Left renal cortex interstitium (tissue), 4 donors: Measurements from ENCODE around the gene THNSL1. TPM values are rescaled to one million over a fixed set of nuclear protein-coding genes. Genes with fewer than 3 reads are reported as not detected.
"Not testable (repeated sequence)": the region's sequence is repeated elsewhere in the genome, so short reads cannot be mapped to it uniquely, and the experiment has no call there.

ENCODE experiments used
- DNase-seq, 4 donors: peaks; one replicate each; pipeline ENCODE4 v3.0.0-alpha.2; 2013; ENCODE audit warnings: low read depth in 4 of 4, low spot score in 2 of 4, missing footprints in 1 of 4
- polyA plus RNA-seq, 4 donors: library from polyadenylated mRNA; unstranded; fragments of 120-200 nt; gene quantifications; one replicate each; pipeline ENCODE4 v1.2.1, GENCODE V29; 2013; ENCODE audit not compliant: insufficient read length in 4 of 4

THNSL1 gene
- polyA plus RNA-seq, 4 donors: 13.8 to 16.8 (median 15.4) TPM

DNA sequence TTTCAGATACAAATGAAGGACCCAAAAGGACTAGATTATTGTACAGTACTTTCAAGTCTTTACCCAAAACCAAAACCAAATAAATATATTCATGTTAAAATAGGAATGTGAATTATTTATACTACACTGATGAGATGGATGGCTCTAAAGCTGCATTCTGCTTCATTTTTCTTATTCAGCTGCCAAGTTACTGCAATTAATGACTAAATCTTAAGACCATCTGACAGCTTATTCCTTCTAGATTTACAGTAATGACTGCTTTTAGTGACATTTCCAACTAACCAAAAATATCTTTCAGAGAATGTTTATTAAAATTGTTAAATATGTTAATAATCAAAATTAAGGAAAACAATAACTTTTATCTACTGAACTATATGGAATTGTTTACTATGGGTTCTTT, 21.3 kb upstream of the THNSL1 start:
- DNase-seq: no peak

DNA sequence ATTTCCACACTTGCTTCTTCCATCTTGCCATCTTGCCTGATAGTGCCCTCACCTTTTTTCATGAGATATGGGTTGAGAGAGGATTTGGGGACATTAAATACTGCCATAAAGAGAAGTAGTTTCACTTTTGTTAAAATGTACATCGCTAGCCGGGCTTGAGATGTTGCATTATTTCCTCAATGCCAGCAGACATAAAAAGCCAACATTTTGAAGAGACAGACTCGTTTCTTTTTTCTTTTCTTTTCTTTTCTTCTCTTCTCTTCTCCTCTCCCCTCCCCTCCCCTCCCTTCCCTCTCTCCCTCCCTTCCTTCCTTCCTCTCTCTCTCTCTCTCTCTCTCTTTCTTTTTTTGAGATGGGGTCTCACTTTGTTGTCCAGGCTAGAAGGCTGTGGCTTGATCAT, 18.4 kb upstream of the THNSL1 start:
- DNase-seq: no peak

DNA sequence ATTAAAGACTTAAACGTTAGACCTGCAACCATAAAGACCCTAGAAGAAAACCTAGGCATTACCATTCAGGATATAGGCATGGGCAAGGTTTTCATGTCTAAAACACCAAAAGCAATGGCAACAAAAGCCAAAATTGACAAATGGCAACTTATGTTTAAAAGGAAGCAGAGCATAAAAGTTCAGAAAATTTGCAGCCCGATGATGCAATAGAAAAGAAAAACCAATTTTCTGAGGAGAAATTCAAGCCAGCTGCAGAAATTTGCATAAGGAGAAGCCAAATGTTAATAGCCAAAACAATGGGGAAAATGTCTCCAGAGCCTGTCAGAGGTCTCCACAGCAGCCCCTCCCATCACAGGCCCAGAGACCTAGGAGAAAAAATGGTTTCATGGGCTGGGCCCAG, 4.8 kb upstream of the THNSL1 start:
- not testable (repeated sequence) for DNase-seq

DNA sequence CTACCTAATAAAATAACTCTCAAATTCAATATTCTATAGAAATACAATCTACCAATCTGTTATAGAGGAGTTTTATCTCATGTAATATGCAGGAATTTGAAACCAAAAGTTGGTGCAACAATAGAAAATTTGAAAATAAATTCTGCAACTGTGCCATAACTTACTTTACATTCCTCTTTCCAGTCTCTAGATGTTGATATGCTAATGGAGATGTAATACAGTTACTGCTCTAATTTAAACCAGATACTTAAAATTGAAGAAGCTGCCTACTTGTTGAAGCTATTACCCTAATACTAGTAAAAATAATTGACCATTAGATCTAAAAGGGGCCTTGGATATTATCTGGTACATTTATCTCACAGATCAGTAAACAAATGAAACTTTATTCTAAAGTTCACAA, 1.8 kb upstream of the THNSL1 start:
- DNase-seq: no peak

DNA sequence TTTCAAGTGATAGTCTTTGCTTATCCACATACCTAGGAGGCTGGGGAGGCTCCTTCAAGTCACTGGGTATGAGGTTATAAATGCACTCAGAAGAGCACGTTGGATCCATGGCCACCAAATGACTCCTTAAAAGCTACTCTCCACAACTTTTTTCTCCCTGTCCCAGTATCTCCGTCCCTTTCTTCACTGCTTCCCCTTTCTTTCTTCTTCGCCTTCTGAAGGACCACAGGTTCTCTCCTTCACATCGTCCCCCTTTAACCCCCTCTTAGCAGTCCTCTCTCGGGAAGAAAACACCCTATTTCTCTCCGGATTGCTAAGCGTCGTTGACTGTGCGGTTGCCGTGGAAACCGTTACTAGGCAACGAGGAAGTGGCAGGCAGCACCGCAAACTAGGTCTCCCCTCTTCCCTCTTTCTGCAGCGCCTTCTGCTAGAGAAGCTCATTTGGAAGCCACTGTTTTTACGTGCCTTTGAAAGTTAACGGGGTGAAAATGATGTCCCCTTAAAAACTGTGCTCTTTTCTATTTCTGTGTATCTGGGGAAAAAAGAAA, 510 bp upstream of the THNSL1 start, which contains the start of gene ENKUR:
ENKUR (minus strand) TSS at position 331 of the 548 bp plus-strand sequence; CDS start at position 109, 222 bp downstream.
- peak; percentile 94 to 98 (median 96) for DNase-seq

DNA sequence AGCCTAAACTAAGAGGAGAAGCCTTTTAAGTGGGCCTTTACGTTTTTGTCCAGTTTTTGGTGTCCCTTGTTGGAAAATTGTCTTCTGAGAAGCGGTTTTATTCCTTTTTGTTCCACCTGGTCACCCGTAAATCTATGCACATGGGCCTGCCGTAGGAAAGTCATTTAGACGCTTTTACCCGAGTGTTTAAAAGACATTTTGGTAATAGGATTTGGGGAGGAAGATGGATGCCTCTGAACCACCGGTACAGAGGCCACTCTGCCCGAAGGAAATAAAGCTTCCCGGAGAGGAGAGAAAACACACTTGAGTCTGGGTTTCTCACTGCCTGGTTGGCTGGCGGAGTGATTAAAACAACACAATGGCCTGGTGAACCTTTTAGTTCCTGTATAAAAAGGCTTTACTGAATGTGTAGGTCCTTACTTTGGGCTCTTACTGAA, 760 bp downstream of the THNSL1 start:
- DNase-seq: peak in 1 of 4 donors; percentile 83

DNA sequence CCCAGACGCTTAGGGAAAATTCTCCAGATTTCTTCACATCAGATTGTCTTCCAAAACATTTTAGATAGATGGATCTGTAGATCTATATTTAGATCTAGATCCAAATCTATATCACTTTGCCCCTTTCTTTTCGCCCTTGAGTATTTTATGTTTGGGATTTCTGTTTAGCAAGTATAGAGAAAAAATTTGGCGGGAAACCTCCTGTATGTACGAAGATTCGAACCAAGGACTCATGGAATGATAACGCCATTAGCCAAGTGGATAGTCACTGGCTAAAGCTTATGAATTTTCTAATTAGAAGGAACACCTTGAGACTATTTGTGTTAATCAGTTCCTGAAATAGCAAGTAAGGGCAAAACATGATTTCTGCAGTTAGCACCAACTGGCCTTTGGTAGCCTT, 1.2 kb downstream of the THNSL1 start:
- DNase-seq: no peak

DNA sequence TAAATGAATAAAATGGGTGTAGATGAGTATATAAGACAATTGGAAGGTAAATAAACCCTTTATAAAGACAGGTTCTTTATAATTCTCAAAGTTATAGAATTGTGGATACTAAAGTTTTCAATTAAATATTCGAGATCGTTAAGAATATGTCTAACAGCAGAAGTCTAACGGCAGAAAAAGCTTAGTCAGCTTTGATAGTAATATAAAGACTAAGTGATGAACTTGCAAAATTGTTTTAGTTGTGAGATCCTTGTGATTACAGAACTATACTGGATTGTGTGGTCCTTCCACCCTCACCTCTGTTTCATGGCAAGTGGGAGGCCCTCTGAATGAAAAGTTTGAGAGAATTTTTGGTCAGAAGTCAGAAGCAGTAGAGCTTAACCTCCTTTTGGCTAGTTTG, 2.3 kb downstream of the THNSL1 start:
- DNase-seq: no peak

DNA sequence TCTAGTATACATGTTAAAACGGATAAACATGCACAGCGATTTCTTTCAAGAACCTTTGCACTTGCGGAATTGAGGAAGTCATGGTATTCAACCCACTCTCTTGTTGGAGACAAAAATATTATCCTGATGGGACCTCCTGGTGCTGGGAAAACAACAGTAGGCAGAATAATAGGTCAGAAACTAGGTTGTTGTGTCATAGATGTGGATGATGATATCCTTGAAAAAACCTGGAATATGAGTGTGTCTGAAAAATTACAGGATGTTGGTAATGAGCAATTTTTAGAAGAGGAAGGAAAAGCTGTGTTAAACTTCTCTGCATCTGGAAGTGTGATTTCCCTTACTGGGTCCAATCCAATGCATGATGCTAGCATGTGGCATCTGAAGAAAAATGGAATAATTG, 6.9 kb downstream of the THNSL1 start:
- no peak for DNase-seq

DNA sequence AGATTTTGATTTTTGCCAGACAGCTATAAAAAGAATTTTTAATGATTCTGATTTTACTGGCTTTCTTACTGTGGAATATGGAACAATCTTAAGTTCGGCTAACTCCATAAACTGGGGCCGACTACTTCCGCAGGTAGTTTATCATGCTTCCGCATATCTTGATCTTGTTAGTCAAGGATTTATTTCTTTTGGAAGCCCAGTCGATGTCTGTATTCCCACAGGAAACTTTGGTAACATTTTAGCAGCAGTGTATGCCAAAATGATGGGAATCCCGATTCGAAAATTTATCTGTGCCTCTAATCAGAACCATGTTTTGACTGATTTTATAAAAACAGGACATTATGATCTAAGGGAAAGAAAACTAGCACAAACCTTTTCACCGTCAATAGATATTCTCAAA, 8.1 kb downstream of the THNSL1 start:
- DNase-seq: no peak

DNA sequence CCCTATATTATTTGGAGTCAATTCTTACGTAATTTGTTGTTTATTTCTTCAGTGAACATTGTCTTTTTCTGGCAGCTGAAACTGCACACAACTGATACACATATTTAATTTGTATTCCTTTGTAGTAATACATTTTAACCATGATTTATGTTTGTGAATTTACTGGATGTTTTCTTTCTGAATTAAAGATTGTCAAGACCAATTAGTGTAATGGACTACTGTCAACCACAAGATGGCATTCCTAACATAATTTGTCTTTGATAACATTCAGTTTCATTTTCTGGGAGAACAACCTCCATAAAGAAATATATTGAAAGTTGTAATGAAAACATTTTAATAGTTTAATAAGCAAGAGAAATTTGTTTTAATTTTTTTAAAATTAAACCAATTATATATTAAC, 10.1 kb downstream of the THNSL1 start:
- DNase-seq: no peak

DNA sequence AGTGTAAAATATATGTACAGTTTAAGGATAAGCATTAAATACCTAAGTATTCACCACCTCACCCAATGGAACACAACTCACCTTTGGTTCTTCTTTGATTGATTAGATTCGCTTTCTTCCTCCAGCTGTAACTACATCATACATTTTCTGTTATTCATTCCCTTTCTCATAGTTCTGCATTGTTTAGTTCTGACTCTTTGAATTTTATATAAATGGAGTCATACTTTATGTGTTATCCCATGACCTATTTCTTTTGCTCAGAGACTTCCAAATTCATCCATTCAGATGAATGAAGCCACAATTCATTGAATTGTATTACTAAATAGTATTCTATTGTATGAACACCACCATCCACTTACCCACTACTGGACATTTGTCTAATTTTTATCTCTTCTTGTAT, 12.3 kb downstream of the THNSL1 start:
- DNase-seq: no peak

DNA sequence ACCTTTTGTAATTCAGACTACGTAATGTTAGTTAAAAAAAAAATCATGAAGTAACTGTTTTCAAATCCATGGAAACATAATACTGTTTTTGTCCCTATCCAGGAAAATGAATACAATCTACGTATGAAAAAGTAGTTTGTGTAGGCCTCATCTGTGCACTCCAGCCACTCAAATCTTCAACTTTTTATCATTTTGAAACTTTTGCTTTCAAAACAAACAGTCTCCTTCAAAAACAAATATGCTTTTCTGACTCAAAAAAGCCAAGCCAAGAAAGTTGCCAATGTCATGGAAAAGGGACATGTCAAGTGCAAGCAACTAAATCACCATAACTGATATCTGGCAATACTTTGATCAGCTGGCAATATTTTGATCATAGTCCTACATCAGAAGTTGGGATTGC, 13.1 kb downstream of the THNSL1 start:
- no peak for DNase-seq

DNA sequence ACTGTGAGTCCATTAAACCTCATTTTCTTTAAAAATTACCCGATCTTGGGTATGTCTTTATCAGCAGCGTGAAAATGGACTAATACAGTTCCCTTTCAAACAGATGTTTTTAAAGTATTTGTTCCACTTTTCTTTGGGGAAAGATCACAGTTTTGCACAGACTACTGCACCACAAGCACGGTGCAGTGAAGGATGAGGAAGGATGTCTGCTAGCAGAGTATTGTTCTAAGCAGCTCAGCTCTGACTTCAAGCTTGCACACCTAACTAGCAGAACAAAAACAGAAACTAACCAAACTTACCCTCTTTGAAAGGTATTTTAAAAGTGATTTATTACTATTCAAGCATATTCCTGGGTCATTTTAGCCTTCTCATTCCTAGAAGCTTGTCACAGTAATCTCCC, 20.0 kb downstream of the THNSL1 start:
- DNase-seq: no peak

DNA sequence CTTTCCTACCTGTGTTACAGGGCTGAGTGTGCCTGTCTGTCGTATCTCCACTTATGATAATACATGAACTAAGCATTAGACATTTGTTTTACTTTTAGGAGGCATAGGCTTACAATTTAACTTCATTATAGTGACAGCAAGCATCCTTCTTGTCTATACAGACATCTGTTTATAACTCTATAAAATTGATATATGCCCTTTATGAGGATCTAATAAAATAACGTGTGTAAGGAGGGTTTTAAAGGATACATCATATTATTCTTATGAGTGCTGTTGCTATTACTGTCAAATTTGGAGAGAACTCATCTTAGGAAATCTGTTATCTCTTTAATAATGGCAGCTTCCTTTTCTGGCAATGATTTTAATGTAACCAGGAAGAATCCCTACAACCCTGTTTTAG, 21.9 kb downstream of the THNSL1 start:
- no peak for DNase-seq

DNA sequence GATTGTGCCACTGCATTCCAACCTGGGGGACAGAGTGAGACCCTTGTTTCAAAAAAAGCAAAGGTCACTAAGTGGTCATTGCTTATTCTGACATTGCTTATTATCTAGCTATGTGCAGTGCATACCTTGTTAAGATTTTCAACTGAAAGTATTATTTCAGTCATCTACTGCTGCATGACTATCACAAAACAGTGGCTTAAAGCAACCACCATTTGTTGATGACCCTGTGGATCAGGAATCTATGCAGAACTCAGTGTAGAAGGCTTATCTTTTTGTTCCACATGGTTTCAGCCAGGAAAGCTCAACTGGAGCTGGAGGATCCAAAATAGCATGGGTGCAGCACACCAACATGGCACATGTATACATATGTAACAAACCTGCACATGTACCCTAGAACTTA, 23.1 kb downstream of the THNSL1 start:
- no peak for DNase-seq

DNA sequence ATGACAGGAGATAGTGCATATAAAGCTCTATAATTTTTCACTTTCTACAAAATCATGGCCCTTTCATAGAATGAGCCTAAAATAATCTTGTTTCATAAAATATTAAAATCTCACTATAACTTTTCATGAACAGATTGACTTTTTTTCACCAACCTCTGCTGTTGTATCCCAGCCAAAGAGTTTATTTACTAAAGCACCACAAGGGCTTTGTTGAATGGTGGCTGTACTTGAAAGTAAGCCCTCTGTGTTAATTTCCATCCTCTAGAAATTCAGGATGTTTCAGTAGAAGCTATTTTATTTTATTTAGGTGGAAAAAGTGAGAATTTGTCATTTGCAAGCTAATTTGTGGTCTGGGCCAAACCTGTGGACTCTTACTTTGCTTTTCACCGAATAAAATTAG, 30.2 kb downstream of the THNSL1 start:
- DNase-seq: no peak

DNA sequence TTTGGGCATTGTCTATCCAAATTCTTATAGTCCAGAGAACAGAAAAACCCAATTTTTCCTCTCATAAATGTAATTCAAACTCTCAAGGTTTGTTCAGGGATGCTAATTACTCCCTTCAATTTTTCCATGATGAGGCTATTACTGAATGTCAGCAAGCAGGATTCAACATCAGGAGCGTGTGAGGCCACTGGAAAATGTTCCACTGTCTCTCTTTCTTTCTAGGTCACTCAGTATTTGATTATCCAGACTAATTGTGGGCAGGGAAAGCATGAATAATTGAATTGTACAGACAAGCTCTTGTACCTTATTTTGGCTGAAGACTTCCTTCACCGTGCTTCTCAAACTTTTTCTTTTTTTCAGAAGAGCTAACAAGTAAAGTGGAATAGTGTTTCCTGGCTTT, 30.7 kb downstream of the THNSL1 start:
- DNase-seq: no peak

DNA sequence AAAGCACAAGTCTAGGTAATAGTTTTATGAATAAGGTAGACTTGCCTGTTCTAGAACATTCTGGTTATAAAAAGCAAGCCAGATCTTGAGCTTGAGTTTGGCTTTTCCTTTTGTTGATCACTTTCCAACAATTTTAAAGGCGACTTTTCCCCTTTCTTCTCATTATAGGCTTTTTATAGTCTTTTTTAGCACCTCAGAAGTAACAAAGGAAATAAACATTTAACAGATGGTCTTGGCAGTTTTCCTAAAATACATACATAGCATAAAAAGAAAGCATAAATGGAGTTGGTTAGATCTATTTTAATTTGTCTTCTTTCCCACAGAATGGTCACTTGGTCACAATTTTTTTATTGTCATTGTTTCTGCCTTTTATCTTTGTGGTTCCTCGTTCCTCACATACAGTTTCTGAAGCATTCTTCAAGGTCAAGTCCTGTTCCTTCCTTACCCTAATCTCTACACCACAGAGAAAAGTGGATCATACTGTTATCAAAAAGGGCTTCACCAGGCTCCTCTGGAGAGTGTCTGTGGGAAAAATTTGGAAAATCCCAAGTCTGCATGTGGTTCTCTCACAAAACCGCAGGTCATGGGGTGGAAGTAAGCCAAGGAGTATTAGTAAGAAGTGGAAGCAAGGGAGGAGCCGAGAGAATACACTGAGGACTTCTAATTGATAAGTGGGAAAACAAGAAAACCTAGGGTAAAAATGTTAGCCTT, 31.3 kb downstream of the THNSL1 start:
- DNase-seq: no peak

DNA sequence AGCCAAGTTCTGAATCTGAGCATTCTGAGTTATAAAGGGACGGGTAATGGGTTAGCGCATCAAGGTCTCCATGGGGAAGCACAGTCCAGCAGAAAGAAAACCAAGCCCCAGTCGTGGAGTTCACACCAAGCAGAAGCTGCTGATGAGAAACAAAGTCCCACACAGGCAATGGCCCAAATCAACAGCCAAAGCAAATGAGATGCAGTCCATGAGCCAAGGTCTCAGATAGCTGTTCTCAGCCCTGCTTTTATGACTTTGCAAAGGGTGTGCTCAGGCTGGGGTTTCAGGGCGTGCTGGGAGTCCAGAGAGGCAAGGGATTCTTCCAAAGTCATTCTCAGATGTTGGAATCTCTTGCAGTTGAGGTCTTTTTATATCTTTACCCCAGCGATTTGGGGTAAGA, 32.0 kb downstream of the THNSL1 start:
- DNase-seq: no peak

DNA sequence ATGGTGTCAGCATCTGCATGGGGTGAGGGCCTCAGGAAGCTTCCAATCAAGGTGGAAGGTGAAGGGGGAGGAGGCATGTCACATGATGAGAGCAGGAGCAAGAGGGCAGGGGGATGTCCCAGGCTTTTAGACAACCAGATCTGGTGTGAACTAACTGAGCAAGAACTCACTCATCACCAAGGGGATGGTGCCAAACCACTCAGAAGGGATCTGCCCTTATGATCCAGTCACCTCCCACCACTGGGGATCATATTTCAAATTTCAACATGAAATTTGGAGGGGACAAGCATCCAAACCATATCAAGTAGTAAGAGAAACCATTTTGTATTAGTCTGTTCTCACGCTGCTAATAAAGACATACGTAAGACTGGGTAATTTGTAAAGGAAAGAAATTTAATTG, 33.6 kb downstream of the THNSL1 start:
- DNase-seq: no peak

DNA sequence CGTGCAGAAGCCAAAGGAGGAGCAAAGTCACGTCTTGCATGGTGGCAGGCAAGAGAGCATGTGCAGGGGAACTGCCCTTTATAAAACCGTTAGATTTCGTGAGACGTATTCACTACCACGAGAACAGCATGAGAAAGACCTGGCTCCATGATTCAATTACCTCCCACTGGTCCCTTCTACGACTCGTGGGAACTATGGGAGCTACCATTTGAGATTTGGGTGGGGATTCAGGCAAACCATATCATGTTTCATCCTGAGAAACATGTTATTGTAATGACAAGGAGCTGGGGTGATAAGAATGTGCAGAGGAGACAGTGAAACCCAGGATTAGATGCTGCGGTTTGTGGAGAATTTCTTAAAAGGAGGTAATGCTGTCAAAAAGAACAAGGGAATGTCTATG, 34.0 kb downstream of the THNSL1 start:
- DNase-seq: no peak

DNA sequence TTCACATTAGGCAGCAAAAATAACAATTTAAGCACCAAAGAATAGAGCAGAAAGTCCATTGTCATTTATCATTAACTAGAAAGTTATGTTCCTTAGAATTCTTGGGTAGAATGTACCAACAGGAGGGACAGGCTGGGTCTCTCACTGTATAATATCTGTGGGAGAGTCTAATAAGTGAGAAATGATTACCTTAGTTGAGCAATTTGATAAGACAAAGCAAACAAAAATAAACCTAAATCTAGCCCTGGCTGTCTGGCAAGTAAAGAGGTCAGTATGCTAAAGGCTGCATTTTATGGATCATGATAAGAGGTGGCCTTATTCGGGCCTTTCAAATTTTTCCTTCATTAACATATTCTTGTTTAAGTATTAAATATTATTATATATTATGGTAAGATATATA, 35.6 kb downstream of the THNSL1 start:
- no peak for DNase-seq
